Measurements from ENCODE around the gene C17orf58.
A peak's percentile ranks its signal among the peaks of the same experiment; 100 is the strongest.
"Not testable (repeated sequence)": the region's sequence is repeated elsewhere in the genome, so short reads cannot be mapped to it uniquely, and the experiment has no call there.

Gene C17orf58

GRCh38 chr17:67996301-67997171 lies at the start of gene C17orf58:
Gene C17orf58 (minus strand): TSS chr17:67996469. CDS start chr17:67996198, 271 bp downstream.
- not testable (repeated sequence) for DNase-seq (ENCODE audit: low read depth)

DNA sequence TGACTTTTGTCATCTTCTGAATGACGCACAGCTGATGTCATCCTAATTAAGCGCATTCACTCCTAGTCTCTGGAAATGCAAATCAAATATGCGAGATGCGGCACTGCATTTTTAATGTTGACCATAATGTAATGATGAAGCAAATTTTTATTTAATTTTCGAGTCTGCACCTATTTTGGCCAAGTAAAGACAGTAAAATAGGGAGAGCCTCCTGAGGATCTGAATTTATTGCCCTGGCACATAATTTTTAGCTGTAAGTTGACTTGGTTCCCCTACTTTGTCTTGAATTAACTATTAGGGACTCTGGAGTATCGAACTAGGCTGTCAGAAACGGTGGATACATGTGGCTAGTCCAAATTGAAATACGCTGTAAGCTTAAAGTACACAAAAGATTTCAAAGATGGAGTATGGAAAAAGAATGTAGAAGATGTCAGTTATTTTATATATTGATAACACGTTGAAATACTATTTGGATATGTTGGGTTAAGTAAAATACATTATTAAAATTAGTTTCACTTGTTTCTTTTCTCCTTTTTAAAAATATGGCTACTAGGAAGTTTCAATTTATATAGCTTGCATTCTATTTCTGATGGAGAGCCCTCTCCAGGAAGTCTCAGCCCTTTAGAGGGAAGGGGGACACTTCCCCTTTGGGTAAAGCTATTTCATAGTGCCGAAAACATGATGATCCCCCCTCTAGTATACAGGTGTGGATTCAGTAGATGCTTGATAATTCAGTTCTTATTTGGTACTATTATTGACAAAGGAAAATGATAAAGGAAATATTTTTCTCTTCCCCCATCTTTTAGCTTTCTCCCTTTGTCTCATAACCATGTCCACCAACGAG lies 40.3 kb upstream of the C17orf58 start:
- no peak for DNase-seq (ENCODE audit: low read depth)

- DNase-seq (ENCODE audit: low read depth): peak; percentile 81
Observed at GRCh38 chr17:68035523-68036303, 39.4 kb upstream of the C17orf58 start, which contains the start of gene KPNA2. Gene KPNA2 (plus strand): TSS chr17:68035735. CDS start chr17:68037133, 1,398 bp downstream.

DNA sequence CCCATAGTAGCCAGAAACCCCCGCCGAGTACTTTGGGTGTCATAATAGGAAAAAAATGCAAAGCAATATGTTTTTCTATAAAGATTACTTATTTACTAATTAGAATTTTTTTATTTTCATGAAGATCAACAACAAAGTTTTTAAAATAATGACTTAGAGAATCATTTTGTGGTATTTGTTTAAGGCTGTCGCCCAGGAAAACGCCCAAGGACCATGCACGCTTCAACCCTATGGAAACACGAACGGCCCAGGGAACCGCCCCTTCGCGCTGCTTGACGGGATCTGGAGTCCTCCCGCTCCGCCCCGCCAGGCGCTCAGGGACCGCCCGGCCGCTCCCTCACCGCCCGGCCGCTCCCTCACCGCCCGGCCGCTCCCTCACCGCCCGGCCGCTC lies 38.9 kb upstream of the C17orf58 start:
- DNase-seq (ENCODE audit: low read depth): peak; percentile 69

DNA sequence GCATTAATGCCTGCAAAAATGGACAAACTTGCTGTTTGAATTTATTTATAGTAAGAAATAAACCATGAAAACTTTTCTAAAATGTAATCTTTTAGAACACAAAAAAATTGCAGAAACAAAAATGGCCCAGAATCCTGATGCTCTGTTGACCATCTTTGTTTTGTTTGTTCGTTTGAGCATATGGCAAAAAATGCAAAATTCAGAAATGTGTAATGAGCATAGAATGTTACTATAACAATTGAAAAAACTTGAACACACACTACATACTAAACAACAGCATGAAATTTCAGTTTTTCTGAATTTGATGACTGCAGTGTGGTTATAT lies 38.1 kb upstream of the C17orf58 start:
- DNase-seq (ENCODE audit: low read depth): no peak

GRCh38 chr17:68033636-68034451 lies 37.6 kb upstream of the C17orf58 start:
- no peak for DNase-seq (ENCODE audit: low read depth)

- no peak for DNase-seq (ENCODE audit: low read depth)
Observed at GRCh38 chr17:68029512-68030215, 33.4 kb upstream of the C17orf58 start.

DNA sequence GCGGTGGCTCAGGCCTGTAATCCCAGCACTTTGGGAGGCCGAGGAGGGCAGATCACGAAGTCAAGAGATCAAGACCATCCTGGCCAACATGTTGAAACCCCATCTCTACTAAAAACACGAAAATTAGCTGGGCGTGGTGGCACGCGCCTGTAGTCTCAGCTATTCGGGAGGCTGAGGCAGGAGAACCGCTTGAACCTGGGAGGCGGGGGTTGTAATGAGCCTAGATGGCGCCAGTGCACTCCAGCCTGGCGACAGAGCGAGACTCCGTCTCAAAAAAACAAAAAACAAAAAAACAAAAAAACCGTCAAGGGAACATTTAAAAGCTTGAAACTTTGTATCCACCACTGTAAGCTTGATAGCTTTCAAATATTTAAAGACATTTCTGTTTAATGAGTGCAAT lies 26.3 kb upstream of the C17orf58 start:
- DNase-seq (ENCODE audit: low read depth): not testable (repeated sequence)

DNA sequence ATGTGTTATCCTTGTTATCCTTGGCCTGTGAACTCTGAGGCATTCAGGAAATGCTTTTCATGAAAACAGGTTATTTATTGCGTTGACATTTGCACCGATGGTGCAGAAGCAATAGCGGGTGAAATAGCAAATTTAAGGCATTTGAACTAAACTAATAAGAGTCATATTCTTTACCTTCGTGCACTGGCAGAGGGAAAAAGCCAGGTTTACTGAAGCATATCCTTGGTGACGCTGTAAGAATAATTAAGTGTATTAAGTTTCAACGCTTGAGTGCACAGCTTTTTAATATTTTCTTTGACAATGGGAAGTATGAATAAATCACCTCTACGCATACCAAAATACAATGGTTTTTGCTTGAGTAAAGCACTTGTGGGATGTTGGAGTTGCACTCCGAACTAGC lies 25.7 kb upstream of the C17orf58 start:
- DNase-seq (ENCODE audit: low read depth): no peak

DNA sequence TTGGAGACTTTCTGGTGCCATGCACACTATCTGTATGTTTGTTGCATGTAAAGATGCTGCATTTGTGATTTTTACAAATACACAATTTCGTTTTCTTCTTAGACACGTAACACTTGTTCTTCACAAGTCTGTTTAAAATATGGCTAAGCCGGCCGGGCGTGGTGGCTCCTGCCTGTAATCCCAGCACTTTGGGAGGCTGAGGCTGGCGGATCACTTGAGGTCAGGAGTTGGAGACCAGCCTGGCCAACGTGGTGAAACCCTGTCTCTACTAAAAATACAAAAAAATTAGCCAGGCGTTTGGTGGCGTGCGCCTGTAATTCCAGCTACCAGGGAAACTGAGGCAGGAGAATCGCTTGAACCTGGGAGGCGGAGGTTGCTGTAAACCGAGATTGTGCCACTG lies 24.5 kb upstream of the C17orf58 start:
- not testable (repeated sequence) for DNase-seq (ENCODE audit: low read depth)

DNA sequence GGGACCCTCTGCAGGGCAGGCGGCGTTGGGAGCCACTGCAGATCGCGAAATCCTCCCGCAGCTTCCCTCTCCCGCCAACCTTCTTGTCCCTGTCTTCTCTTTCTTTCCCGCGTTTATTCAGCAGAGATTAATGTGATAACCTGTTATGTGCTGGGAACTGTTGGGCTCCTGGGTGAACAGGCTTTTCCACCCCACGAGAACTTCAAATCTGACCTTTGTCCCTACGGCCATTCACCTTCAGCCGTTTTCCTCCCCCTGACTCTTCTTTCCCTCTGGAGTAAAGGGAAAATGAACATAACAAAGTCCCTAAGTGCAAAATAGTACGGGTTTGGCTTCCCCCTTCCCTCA lies 24.1 kb upstream of the C17orf58 start:
- DNase-seq (ENCODE audit: low read depth): no peak

DNA sequence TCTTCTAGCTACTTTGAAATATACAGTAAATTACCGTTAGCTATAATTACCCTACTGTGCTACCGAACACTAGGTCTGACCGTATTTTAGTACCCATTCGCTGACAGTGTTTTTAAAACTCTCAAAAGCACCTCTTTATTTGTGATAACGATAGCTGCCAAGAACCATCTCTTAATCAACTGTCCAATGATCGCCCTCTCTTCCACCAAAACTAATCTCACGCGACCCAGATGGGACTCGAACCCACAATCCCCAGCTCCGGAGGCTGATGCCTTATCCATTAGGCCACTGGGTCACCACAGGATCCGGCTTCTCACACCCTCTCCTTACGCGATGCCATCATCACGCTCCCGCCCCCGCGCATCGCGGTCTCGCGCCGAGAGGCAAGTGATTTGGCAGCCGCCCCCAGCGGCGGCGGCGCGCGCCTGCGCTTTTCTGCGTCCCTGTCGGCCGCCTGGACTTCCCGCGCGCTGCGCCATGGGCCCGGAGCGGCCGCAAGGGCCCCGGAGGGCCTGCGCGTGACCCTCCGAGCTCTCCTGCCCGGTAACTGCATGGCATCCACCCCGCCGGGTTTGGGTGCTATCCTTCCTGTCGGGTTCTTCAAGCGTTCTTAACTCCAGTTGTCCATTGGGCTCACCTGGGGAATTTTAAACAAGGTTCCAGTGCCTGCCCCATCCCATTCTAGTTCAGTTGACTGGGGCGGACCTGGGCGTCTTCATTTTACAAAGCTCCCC lies 23.6 kb upstream of the C17orf58 start:
- DNase-seq (ENCODE audit: low read depth): peak; percentile 97

DNA sequence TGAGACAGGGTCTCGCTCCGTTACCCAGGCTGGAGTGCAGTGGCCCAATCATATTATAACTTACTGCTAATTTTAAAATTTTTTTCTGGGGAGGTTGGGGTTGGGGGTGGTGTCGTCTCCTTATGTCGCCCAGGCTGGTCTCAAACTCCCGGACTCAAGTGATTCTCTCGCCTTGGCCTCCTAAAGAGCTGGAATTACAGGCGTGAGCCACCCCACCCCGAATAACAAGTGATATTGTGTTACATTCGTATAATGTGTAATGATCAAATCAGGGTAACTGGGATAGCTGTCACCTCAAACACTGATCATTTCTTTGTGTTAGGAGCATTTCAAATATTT lies 23.0 kb upstream of the C17orf58 start:
- no peak for DNase-seq (ENCODE audit: low read depth)

GRCh38 chr17:68018493-68018892 lies 22.2 kb upstream of the C17orf58 start:
- DNase-seq (ENCODE audit: low read depth): not testable (repeated sequence)

- DNase-seq (ENCODE audit: low read depth): no peak
Observed at GRCh38 chr17:68016838-68017237, 20.6 kb upstream of the C17orf58 start.

GRCh38 chr17:68015081-68015723 lies 18.9 kb upstream of the C17orf58 start:
- no peak for DNase-seq (ENCODE audit: low read depth)

- no peak for DNase-seq (ENCODE audit: low read depth)
Observed at GRCh38 chr17:68013385-68013784, 17.1 kb upstream of the C17orf58 start.

DNA sequence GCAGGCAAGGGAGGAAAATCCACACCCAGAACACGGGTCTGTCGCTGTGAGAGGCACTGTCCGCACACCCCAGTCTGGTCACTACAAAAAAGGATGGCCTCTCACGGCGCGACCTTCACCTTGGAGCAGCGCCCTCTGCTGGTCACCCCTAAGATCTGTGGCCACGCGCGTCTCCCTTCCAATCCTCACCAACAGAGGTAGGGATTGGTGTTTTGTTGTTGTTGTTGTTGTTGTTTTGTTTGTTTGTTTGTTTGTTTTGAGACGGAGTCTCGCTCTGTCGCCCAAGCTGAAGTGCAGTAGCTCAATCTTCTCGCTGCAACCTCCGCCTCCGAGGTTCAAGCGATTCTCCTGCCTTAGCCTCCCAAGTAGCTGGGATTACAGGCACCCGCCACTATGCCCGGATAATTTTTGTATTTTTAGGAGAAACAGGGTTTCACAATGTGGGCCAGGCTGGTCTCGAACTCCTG lies 15.0 kb upstream of the C17orf58 start:
- DNase-seq (ENCODE audit: low read depth): peak; percentile 44

DNA sequence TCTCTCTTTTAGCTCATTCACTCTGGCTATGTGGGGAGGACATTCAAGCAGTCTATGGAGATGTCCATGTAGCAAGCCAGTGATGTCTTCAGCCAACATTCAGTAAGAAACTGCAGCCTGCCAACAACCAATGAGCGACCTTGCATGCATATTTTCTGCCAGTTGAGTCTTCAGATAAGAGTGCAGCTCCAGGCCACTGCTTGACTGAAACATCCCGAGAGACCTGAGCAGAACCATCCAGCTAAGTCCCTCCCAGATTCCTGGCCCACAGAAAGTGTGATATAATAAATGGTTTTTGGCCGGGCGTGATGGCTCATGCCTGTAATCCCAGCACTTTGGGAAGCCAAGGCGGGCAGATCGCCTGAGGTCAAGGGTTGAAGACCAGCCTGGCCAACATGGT lies 10.5 kb upstream of the C17orf58 start:
- no peak for DNase-seq (ENCODE audit: low read depth)

DNA sequence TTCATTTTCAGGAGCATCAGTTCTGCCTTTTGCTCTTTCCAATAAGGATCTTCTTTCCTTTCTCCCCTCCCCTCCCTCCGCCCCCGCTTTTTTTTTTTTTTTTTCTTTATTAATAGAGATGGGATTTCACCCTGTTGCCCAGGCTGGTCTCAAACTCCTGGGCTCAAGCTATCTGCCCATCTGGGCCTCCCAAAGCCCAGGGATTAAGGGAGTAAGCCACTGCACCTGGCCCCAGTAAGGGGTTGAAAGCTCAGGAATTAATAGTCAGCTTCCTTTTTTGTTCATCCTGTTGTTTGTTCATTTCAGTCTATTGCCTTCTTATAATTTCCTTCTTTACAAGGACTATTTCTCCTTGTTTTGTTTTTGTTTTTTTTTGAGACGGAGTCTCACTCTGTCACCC lies 7.9 kb upstream of the C17orf58 start:
- no peak for DNase-seq (ENCODE audit: low read depth)
